Gastrocnemius medialis (tissue), 4 donors: ENCODE results near the gene SLC10A2. TPM values are rescaled to one million over a fixed set of nuclear protein-coding genes. Genes with fewer than 3 reads are reported as not detected.
"Not testable (repeated sequence)": the region's sequence is repeated elsewhere in the genome, so short reads cannot be mapped to it uniquely, and the experiment has no call there.

Experiments used
- ATAC-seq, 2 donors: fragments of 150-250 bp; one replicate each; pipeline ENCODE4 v1.9.1; 2016
- DNase-seq, 2 donors: peaks; one replicate each; pipeline ENCODE4 v3.0.0-alpha.2; 2019
- H3K27ac ChIP-seq, 4 donors: fragments of 200-600 bp; sonication (generic); 1 replicate in 1 of 4; 2 replicates in 3 of 4; pipeline ENCODE4 v1.5.1; 2016 to 2018; ENCODE audit warnings: mild to moderate bottlenecking in 2 of 4, moderate library complexity in 1 of 4
- H3K27me3 ChIP-seq, 3 donors: fragments of 200-600 bp; sonication (generic) in 2 of 3; 1 replicate in 1 of 3; 2 replicates in 2 of 3; pipeline versions ENCODE4 v1.5.1 to v1.6.0; 2016 to 2019; ENCODE audit warnings: mild to moderate bottlenecking in 1 of 3, moderate library complexity in 1 of 3
- H3K36me3 ChIP-seq, 2 donors: fragments of 200-600 bp; sonication (generic) in 1 of 2; one replicate each; pipeline ENCODE4 v1.5.1; 2017 to 2018
- H3K4me1 ChIP-seq, 2 donors: fragments of 200-600 bp; sonication (generic) in 1 of 2; one replicate each; pipeline ENCODE4 v1.5.1; 2016 to 2017; ENCODE audit warnings: mild to moderate bottlenecking in 2 of 2
- H3K4me3 ChIP-seq, 4 donors: fragments of 200-600 bp; sonication (generic) in 3 of 4; 1 replicate in 1 of 4; 2 replicates in 3 of 4; pipeline ENCODE4 v1.5.1; 2016 to 2019; ENCODE audit warnings: mild to moderate bottlenecking in 2 of 4
- H3K9me3 ChIP-seq, 3 donors: fragments of 200-600 bp; sonication (generic) in 2 of 3; 1 replicate in 1 of 3; 2 replicates in 2 of 3; pipeline ENCODE4 v1.5.1; 2016 to 2019
- POLR2A ChIP-seq, 2 donors: fragments of 450-650 bp; IDR thresholded peaks; one replicate each; pipeline ENCODE4 v1.6.1; 2017; ENCODE audit warnings: antibody characterized with exemption in 2 of 2, mild to moderate bottlenecking in 2 of 2, moderate library complexity in 2 of 2
- in situ Hi-C, 4 donors: fragments of 200-750 bp; cut with MboI; loops; one replicate each; pipeline versions ENCODE4 v1.15.0 to v1.8.0; 2017; ENCODE audit warnings: low sequenced_read_pairs in 4 of 4
- intact Hi-C: fragments of 100-400 bp; cut with DNase I; formaldehyde crosslinking; loops from one replicate; pipeline ENCODE4 v1.15.1; 2023; ENCODE audit warnings: low total_unique reads
- total RNA-seq, 4 donors: library from RNA; depleted of rRNA; stranded (reverse); fragments of >200 nt; gene quantifications; one replicate each; pipeline versions ENCODE4 v1.1.0 to v1.2.3, GENCODE V29; 2016
- TF ChIP-seq, protein P1 (sequence below), 5 experiments: fragments of 450-650 bp in 3 of 5; fragments of 200-600 bp in 2 of 5; sonication (generic) in 2 of 5; IDR thresholded peaks in 4 of 5; conservative IDR thresholded peaks in 1 of 5; 1 replicate in 4 of 5; 2 replicates in 1 of 5; pipeline ENCODE4 v1.5.1; 2016 to 2019; ENCODE audit warnings: antibody characterized with exemption in 5 of 5, mild to moderate bottlenecking in 3 of 5, moderate library complexity in 3 of 5

The SLC10A2 gene, protein sequence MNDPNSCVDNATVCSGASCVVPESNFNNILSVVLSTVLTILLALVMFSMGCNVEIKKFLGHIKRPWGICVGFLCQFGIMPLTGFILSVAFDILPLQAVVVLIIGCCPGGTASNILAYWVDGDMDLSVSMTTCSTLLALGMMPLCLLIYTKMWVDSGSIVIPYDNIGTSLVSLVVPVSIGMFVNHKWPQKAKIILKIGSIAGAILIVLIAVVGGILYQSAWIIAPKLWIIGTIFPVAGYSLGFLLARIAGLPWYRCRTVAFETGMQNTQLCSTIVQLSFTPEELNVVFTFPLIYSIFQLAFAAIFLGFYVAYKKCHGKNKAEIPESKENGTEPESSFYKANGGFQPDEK
- not detected for total RNA-seq

DNA sequence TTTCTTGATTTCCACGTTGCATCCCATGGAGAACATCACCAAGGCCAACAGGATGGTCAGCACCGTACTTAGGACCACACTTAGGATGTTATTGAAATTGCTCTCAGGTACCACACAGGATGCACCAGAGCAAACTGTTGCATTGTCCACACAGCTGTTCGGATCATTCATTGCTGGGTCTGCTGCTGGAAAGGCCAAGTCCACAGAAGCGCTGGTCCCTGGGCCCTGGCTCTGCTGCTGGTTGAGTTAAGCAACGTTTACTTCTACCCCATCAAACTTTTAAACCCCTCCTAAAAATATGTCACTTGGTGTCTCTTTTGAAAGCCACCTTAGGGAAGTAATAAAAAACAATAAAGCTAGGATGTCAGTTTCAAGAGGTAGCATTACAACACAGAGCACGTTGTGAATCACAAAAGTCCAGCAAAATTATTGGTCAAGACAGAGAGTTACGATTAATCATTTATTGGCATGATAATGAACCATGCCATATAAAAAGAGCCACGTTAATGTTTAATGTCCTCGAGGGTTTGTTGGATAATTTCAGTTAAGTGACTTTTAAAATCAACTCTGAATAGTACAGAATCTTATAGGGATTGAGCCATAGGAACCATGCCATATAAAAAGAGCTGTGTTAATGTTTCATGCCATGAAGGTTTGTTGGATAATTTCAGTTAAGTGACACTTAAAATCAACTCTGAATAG, at the start of gene SLC10A2:
SLC10A2 (minus strand) TSS at position 339 of the 702 bp plus-strand sequence; CDS start at position 171, 168 bp downstream.
- H3K4me3 ChIP-seq = no peak within 1 kb of the TSS
- no peak for DNase-seq
- in situ Hi-C loops = no loop called here
- ATAC-seq = no peak
- H3K36me3 ChIP-seq = no peaks in the 10 kb centered on the region
- intact Hi-C loops = no loop called here
- TF ChIP-seq, protein P1, sequence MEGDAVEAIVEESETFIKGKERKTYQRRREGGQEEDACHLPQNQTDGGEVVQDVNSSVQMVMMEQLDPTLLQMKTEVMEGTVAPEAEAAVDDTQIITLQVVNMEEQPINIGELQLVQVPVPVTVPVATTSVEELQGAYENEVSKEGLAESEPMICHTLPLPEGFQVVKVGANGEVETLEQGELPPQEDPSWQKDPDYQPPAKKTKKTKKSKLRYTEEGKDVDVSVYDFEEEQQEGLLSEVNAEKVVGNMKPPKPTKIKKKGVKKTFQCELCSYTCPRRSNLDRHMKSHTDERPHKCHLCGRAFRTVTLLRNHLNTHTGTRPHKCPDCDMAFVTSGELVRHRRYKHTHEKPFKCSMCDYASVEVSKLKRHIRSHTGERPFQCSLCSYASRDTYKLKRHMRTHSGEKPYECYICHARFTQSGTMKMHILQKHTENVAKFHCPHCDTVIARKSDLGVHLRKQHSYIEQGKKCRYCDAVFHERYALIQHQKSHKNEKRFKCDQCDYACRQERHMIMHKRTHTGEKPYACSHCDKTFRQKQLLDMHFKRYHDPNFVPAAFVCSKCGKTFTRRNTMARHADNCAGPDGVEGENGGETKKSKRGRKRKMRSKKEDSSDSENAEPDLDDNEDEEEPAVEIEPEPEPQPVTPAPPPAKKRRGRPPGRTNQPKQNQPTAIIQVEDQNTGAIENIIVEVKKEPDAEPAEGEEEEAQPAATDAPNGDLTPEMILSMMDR (IDR thresholded peaks at IDR 0.05 in 4 of 5, conservative IDR thresholded peaks at IDR 0.05 in 1 of 5) = no peak
- no peak for TF ChIP-seq POLR2A (IDR thresholded peaks at IDR 0.05)
- H3K4me1 ChIP-seq = no peaks in the 10 kb centered on the region
- no peaks in the 10 kb centered on the region for H3K27me3 ChIP-seq
- no peak within 1 kb of the TSS for H3K27ac ChIP-seq
- H3K9me3 ChIP-seq = no peaks in the 10 kb centered on the region

DNA sequence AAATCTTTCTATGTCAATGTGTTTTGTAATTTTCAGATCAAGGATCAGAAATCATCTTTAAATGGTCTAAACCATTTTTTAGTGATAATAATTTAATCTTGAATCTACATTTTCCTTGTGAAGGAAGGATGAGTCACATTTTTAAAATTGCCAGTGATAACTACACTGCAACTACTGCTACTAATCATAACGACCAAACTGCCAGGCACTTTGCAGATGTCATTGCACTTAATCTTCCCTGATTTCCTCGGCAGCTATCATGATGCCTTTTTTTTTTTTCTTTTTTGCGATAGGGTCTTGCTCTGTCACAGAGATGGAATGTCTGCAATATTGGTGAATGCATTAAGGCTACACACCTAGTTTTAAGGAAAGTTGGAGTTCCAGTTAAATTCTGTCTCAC, 41.4 kb upstream of the SLC10A2 start:
- Histone ChIP-seq H3K4me3 (no peak overlapping the region), H3K27me3 (no peaks in the 10 kb centered on the region), H3K4me1 (no peaks in the 10 kb centered on the region), H3K9me3 (no peaks in the 10 kb centered on the region), H3K27ac (no peak overlapping the region), H3K36me3 (no peaks in the 10 kb centered on the region)
- in situ Hi-C loops = no loop called here
- ATAC-seq (no peak), DNase-seq (no peak)
- no peak for TF ChIP-seq POLR2A (IDR thresholded peaks at IDR 0.05)
- TF ChIP-seq, protein P1 (IDR thresholded peaks at IDR 0.05 in 4 of 5, conservative IDR thresholded peaks at IDR 0.05 in 1 of 5) = no peak
- intact Hi-C loops = no loop called here

DNA sequence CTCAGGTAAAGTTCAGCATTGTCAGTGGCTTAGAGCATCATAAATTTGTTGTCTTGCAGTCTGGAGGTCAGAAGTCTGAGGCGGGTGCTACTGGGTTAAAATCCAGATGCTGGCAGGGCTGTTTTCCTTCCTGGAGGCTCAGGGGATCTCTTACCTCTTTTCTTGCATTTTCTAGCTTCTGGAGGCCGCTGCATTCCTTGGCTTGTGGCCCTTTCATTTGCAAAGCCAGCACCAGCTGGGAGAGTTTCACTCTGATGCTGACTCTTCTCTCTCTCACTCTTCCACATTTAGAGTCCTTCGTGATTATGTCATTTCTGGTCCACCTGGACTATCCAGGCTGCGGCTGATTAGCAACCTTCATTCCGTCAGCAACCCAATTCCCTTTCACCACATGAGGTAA, 38.1 kb upstream of the SLC10A2 start:
- no peaks in the 10 kb centered on the region for H3K4me1 ChIP-seq
- no peak overlapping the region for H3K27ac ChIP-seq
- in situ Hi-C loops = no loop called here
- TF ChIP-seq POLR2A (IDR thresholded peaks at IDR 0.05) = no peak
- TF ChIP-seq, protein P1 (IDR thresholded peaks at IDR 0.05 in 4 of 5, conservative IDR thresholded peaks at IDR 0.05 in 1 of 5) = no peak
- no peaks in the 10 kb centered on the region for H3K27me3 ChIP-seq
- DNase-seq (no peak), ATAC-seq (no peak)
- H3K9me3 ChIP-seq = no peaks in the 10 kb centered on the region
- no peaks in the 10 kb centered on the region for H3K36me3 ChIP-seq
- intact Hi-C loops = no loop called here
- no peak overlapping the region for H3K4me3 ChIP-seq

DNA sequence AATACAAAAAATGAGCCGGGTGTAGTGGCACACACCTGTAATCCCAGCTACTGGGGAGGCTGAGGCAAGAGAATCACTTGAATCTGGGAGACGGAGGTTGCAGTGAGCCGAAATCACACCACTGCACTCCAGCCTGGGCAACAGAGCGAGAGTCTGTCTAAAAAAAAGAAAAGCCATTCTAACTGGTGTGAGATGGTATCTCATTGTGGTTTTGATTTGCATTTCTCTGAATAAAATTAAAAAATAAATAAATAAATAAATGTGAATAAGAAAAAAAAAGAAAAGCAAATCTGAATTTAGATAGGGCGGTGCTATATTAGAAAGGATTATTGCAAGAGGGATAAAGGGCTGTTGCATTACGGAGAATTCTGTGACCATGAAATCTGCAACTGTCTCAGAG, 37.2 kb upstream of the SLC10A2 start:
- H3K27me3 ChIP-seq, H3K4me1 ChIP-seq, H3K36me3 ChIP-seq, H3K4me3 ChIP-seq, H3K9me3 ChIP-seq, H3K27ac ChIP-seq, intact Hi-C loops, ATAC-seq, DNase-seq, in situ Hi-C loops: not testable (repeated sequence)

DNA sequence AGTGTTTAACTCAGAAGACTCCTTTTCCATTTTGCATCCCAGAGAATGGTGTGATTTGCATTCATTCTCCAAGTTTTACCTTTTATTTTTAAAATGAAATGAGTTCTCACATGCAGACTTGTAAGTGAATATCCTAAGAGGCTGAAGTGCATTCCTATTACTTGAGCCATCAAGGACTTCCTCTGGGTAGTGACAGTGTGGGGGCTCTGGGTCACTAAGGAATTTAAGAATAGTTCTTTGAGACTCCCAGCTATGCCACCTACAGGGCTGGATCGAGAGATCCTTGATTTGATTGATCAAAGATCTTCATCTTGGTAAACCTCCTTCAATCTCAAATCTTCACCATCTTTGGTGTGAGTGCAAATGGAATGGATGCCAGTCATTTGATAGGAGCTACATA, 36.3 kb upstream of the SLC10A2 start:
- in situ Hi-C loops (no loop called here), intact Hi-C loops (no loop called here)
- TF ChIP-seq POLR2A (IDR thresholded peaks at IDR 0.05) = no peak
- no peak for DNase-seq
- no peak for ATAC-seq
- H3K4me1 ChIP-seq = no peaks in the 10 kb centered on the region
- H3K27ac ChIP-seq = no peak overlapping the region
- no peaks in the 10 kb centered on the region for H3K9me3 ChIP-seq
- no peaks in the 10 kb centered on the region for H3K36me3 ChIP-seq
- H3K4me3 ChIP-seq = no peak overlapping the region
- no peaks in the 10 kb centered on the region for H3K27me3 ChIP-seq
